HEK293 (cell line): Measurements from ENCODE around the gene UPF2.
"Not testable (repeated sequence)": the region's sequence is repeated elsewhere in the genome, so short reads cannot be mapped to it uniquely, and the experiment has no call there.

ENCODE experiments used
- KLF9 ChIP-seq: fragments of 450-650 bp; formaldehyde crosslinking; IDR thresholded peaks from 2 replicates; pipeline ENCODE4 v1.5.1; 2016; ENCODE audit warnings: missing biosample characterization, missing genetic modification characterization, low read depth
- SCRT1 ChIP-seq: fragments of 450-650 bp; formaldehyde crosslinking; IDR thresholded peaks from 2 replicates; pipeline ENCODE4 v1.5.1; 2016; ENCODE audit warnings: missing biosample characterization, missing genetic modification characterization, borderline replicate concordance
- SP2 ChIP-seq: fragments of 450-650 bp; formaldehyde crosslinking; IDR thresholded peaks from 2 replicates; pipeline ENCODE4 v1.5.1; 2016; ENCODE audit warnings: missing biosample characterization, missing genetic modification characterization
- SP7 ChIP-seq: fragments of 450-650 bp; formaldehyde crosslinking; IDR thresholded peaks from 2 replicates; pipeline ENCODE4 v1.5.1; 2016; ENCODE audit warnings: missing biosample characterization, missing genetic modification characterization
- ZIC2 ChIP-seq: fragments of 450-650 bp; formaldehyde crosslinking; IDR thresholded peaks from 2 replicates; pipeline ENCODE4 v1.5.1; 2016; ENCODE audit warnings: missing biosample characterization, missing genetic modification characterization
- ZNF132 ChIP-seq: fragments of 450-650 bp; formaldehyde crosslinking; IDR thresholded peaks from 2 replicates; pipeline ENCODE4 v1.5.1; 2017; ENCODE audit warnings: missing biosample characterization, missing genetic modification characterization, borderline replicate concordance
- ZNF19 ChIP-seq: fragments of 450-650 bp; formaldehyde crosslinking; IDR thresholded peaks from 2 replicates; pipeline ENCODE4; 2016; ENCODE audit warnings: missing biosample characterization, missing genetic modification characterization, low read depth
- ZNF2 ChIP-seq: fragments of 450-650 bp; formaldehyde crosslinking; IDR thresholded peaks from 2 replicates; pipeline ENCODE4 v1.5.1; 2016; ENCODE audit warnings: missing biosample characterization, missing genetic modification characterization
- ZNF302 ChIP-seq: fragments of 450-650 bp; formaldehyde crosslinking; IDR thresholded peaks from 2 replicates; pipeline ENCODE4 v1.5.1; 2016; ENCODE audit warnings: missing biosample characterization, missing genetic modification characterization, low read depth
- TF ChIP-seq, protein P1 (sequence below): fragments of 450-650 bp; formaldehyde crosslinking; IDR thresholded peaks from 2 replicates; pipeline ENCODE4 v1.5.1; 2016; ENCODE audit warnings: missing biosample characterization, missing genetic modification characterization

DNA sequence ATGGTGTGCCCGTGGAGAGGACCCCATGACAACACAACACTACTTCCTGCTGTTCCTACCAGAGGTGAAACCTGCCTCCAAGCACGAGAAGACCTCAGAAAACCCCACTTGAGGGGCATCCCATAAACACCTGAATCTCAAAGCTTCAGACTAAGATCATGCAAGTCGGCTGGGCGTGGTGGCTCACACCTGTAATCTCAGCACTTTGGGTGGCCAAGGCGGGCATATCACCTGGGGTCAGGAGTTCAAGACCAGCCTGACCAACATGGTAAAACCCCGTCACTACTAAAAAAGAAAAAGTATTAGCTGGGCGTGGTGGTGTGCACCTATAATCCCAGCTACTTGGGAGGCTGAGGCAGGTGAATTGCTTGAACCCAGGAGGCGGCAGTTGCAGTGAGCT lies 153.3 kb downstream of the UPF2 start:
- TF ChIP-seq SP7; ZNF132 (tag by site-specific recombination); SCRT1; ZIC2 (tag by site-specific recombination); KLF9 (tag by site-specific recombination); SP2; ZNF19 (tag by site-specific recombination); ZNF2 (tag by site-specific recombination); ZNF302 (tag by site-specific recombination): not testable (repeated sequence)
- TF ChIP-seq, protein P1, sequence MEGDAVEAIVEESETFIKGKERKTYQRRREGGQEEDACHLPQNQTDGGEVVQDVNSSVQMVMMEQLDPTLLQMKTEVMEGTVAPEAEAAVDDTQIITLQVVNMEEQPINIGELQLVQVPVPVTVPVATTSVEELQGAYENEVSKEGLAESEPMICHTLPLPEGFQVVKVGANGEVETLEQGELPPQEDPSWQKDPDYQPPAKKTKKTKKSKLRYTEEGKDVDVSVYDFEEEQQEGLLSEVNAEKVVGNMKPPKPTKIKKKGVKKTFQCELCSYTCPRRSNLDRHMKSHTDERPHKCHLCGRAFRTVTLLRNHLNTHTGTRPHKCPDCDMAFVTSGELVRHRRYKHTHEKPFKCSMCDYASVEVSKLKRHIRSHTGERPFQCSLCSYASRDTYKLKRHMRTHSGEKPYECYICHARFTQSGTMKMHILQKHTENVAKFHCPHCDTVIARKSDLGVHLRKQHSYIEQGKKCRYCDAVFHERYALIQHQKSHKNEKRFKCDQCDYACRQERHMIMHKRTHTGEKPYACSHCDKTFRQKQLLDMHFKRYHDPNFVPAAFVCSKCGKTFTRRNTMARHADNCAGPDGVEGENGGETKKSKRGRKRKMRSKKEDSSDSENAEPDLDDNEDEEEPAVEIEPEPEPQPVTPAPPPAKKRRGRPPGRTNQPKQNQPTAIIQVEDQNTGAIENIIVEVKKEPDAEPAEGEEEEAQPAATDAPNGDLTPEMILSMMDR (tag by site-specific recombination): not testable (repeated sequence)
